HCT116 (cell line): Measurements from ENCODE around the gene MYL12B. TPM values are rescaled to one million over a fixed set of nuclear protein-coding genes. Genes with fewer than 3 reads are reported as not detected.

ENCODE experiments used
- ATAC-seq: fragments of 200-7000 bp; cut with Tn5 transposase; 2 replicates; pipeline ENCODE4 v1.9.1; 2020; ENCODE audit warnings: mild to moderate bottlenecking, moderate library complexity
- BruUV-seq: library from RNA; stranded (reverse); fragments of 400-500 nt; replicated peaks from 2 replicates; lab custom pipeline; 2021; lab: Mats Ljungman, UMichigan
- CTCF ChIA-PET: fragments of 300-600 bp; sonication (Branson Sonifier 250); formaldehyde crosslinking; loops from one replicate; lab custom pipeline; 2021; ENCODE audit warnings: antibody characterized with exemption; lab: Charles Lee
- POLR2A ChIA-PET: fragments of 300-600, 350-600 bp; sonication (Branson Sonifier 250); formaldehyde crosslinking; loops from one replicate; lab custom pipeline; 2021; ENCODE audit warnings: antibody characterized with exemption; lab: Charles Lee
- RAD21 ChIA-PET, 2 experiments: fragments of 300-600 bp; sonication (Branson Sonifier 250); formaldehyde crosslinking; loops; one replicate each; lab custom pipeline; 2023; ENCODE audit warnings: low total read pairs in 2 of 2; ENCODE audit not compliant: uncharacterized antibody in 2 of 2, unreplicated experiment in 2 of 2, low non-redundant PET in 1 of 2; lab: Charles Lee
- DNase-seq: peaks from one replicate; pipeline ENCODE4 v3.0.0-alpha.2; 2010; ENCODE audit warnings: low read depth, low spot score
- H2AFZ ChIP-seq: fragments of 200-600 bp; shearing (Covaris generic), sonication (generic); 2 replicates; pipeline ENCODE4 v1.6.1; 2017; ENCODE audit warnings: low read depth, mixed run types, mixed read lengths, antibody characterized with exemption, low read length; ENCODE audit not compliant: poor library complexity, severe bottlenecking
- H3K27ac ChIP-seq: 2 replicates; pipeline ENCODE4 v1.5.1; 2012; ENCODE audit warnings: low read depth, low read length
- H3K27me3 ChIP-seq: fragments of 200-600 bp; sonication (generic); 2 replicates; pipeline ENCODE4 v1.6.1; 2016; ENCODE audit warnings: mixed run types, low read length, mixed read lengths; ENCODE audit not compliant: insufficient read depth
- H3K36me3 ChIP-seq, 2 experiments: fragments of 200-500 bp in 1 of 2; fragments of 200-600 bp in 1 of 2; sonication (Bioruptor generic) in 1 of 2; sonication (generic) in 1 of 2; 2 replicates each; pipeline versions ENCODE4 v1.5.1 to v1.6.1; 2014 to 2016; ENCODE audit warnings: low read length in 2 of 2, inconsistent platforms in 1 of 2, mixed read lengths in 1 of 2, mixed run types in 1 of 2; ENCODE audit not compliant: insufficient read depth in 2 of 2, control insufficient read depth in 1 of 2
- H3K4me1 ChIP-seq, 2 experiments: fragments of 200-600 bp in 1 of 2; sonication (generic) in 1 of 2; 2 replicates each; pipeline versions ENCODE4 v1.5.1 to v1.6.1; 2012 to 2017; ENCODE audit warnings: low read length in 2 of 2, inconsistent platforms in 1 of 2, mild to moderate bottlenecking in 1 of 2, mixed read lengths in 1 of 2, mixed run types in 1 of 2, moderate library complexity in 1 of 2; ENCODE audit not compliant: insufficient read depth in 2 of 2, control insufficient read depth in 1 of 2
- H3K4me2 ChIP-seq: fragments of 200-600 bp; sonication (generic); 2 replicates; pipeline ENCODE4 v1.6.1; 2017; ENCODE audit warnings: mixed run types, low read length, mixed read lengths
- H3K4me3 ChIP-seq, 2 experiments: fragments of 200-600 bp in 1 of 2; sonication (generic) in 1 of 2; replicated peaks in 1 of 2; 2 replicates each; pipeline ENCODE4 v1.5.1; 2011 to 2016; ENCODE audit warnings: low read length in 2 of 2, control low read depth in 1 of 2, low read depth in 1 of 2, mild to moderate bottlenecking in 1 of 2, mixed read lengths in 1 of 2, mixed run types in 1 of 2
- H3K79me2 ChIP-seq: fragments of 200-600 bp; sonication (generic); 2 replicates; pipeline ENCODE4 v1.6.1; 2017; ENCODE audit warnings: mild to moderate bottlenecking, mixed run types, low read length, moderate library complexity, mixed read lengths; ENCODE audit not compliant: insufficient read depth
- H3K9ac ChIP-seq: fragments of 200-600 bp; sonication (generic); 2 replicates; pipeline ENCODE4 v1.6.1; 2016; ENCODE audit warnings: low read length, mixed read lengths
- H3K9me2 ChIP-seq: fragments of 200-600 bp; sonication (generic), shearing (Covaris generic); 2 replicates; pipeline ENCODE4 v1.6.1; 2017; ENCODE audit warnings: mixed run types, mild to moderate bottlenecking, moderate library complexity; ENCODE audit not compliant: insufficient read depth
- H3K9me3 ChIP-seq, 2 experiments: fragments of 200-500 bp in 1 of 2; fragments of 200-600 bp in 1 of 2; sonication (Bioruptor generic) in 1 of 2; sonication (generic) in 1 of 2; 2 replicates each; pipeline ENCODE4 v1.6.1; 2014 to 2017; ENCODE audit warnings: low read length in 2 of 2, mixed read lengths in 2 of 2, inconsistent platforms in 1 of 2, low read depth in 1 of 2, mild to moderate bottlenecking in 1 of 2, mixed run types in 1 of 2, moderate library complexity in 1 of 2; ENCODE audit not compliant: control insufficient read depth in 1 of 2, insufficient read depth in 1 of 2
- H4K20me1 ChIP-seq: fragments of 200-600 bp; sonication (generic), shearing (Covaris generic); 2 replicates; pipeline ENCODE4 v1.6.1; 2017; ENCODE audit warnings: mixed run types, mild to moderate bottlenecking, moderate library complexity; ENCODE audit not compliant: insufficient read depth
- CBX3 ChIP-seq: IDR thresholded peaks from 2 replicates; pipeline ENCODE4 v1.6.1; 2012; ENCODE audit warnings: low read depth
- CEBPB ChIP-seq: IDR thresholded peaks from 2 replicates; pipeline ENCODE4 v1.6.1; 2012; ENCODE audit warnings: low read depth
- EGR1 ChIP-seq: IDR thresholded peaks from 2 replicates; pipeline ENCODE4 v1.6.1; 2012; ENCODE audit warnings: low read depth
- ELF1 ChIP-seq: IDR thresholded peaks from 2 replicates; pipeline ENCODE4 v1.6.1; 2012; ENCODE audit warnings: low read depth, borderline replicate concordance
- EZH2 ChIP-seq: fragments of 200-600 bp; sonication (generic); IDR thresholded peaks from 2 replicates; pipeline ENCODE4 v1.6.1; 2017; ENCODE audit warnings: antibody characterized with exemption, mixed run types
- EZH2phosphoT487 ChIP-seq: fragments of 200-600 bp; IDR thresholded peaks from 2 replicates; pipeline ENCODE4 v1.6.1; 2018; ENCODE audit warnings: antibody characterized with exemption, borderline replicate concordance
- FOSL1 ChIP-seq: IDR thresholded peaks from 2 replicates; pipeline ENCODE4 v1.6.1; 2012; ENCODE audit warnings: low read depth
- JUND ChIP-seq: IDR thresholded peaks from 2 replicates; pipeline ENCODE4 v1.6.1; 2012
- POLR2A ChIP-seq: IDR thresholded peaks from 2 replicates; pipeline ENCODE4 v1.7.0; 2011; ENCODE audit warnings: borderline replicate concordance; ENCODE audit not compliant: insufficient read depth, insufficient read length; ENCODE audit errors: extremely low read depth
- POLR2AphosphoS5 ChIP-seq: IDR thresholded peaks from 2 replicates; pipeline ENCODE4 v1.6.1; 2011; ENCODE audit warnings: mild to moderate bottlenecking, low read depth, low read length, moderate library complexity
- RAD21 ChIP-seq: IDR thresholded peaks from 2 replicates; pipeline ENCODE4 v1.6.1; 2012; ENCODE audit warnings: low read depth, mild to moderate bottlenecking
- SP1 ChIP-seq: IDR thresholded peaks from 2 replicates; pipeline ENCODE4 v1.6.1; 2012; ENCODE audit warnings: low read depth
- SRF ChIP-seq: IDR thresholded peaks from 2 replicates; pipeline ENCODE4 v1.6.1; 2012; ENCODE audit warnings: low read depth
- TCF7L2 ChIP-seq: IDR thresholded peaks from 2 replicates; pipeline ENCODE4 v1.7.0; 2011; ENCODE audit warnings: borderline replicate concordance, inconsistent platforms; ENCODE audit not compliant: insufficient read depth, insufficient read length; ENCODE audit errors: extremely low read depth
- YY1 ChIP-seq: IDR thresholded peaks from 2 replicates; pipeline ENCODE4 v1.6.1; 2011; ENCODE audit warnings: low read length, low read depth, moderate library complexity, mild to moderate bottlenecking; ENCODE audit not compliant: insufficient replicate concordance; ENCODE audit errors: extremely low read depth
- ZFX ChIP-seq: fragments of 450-650 bp; IDR thresholded peaks from 2 replicates; pipeline ENCODE4 v1.6.1; 2017
- ZNF274 ChIP-seq: fragments of 200-500 bp; sonication (Bioruptor generic); IDR thresholded peaks from 2 replicates; pipeline ENCODE4 v1.6.1; 2014; ENCODE audit warnings: mild to moderate bottlenecking, low read depth, low read length, inconsistent platforms
- intact Hi-C: fragments of 100-400 bp; cut with micrococcal nuclease; formaldehyde crosslinking; loops from 2 replicates; pipeline ENCODE4 v1.10.0; 2022
- total RNA-seq: library from RNA; stranded (reverse); gene quantifications from one replicate; pipeline ENCODE4 v1.2.1, GENCODE V29; 2021; ENCODE audit not compliant: unreplicated experiment
- TF ChIP-seq, protein P1 (sequence below): IDR thresholded peaks from 2 replicates; pipeline ENCODE4 v1.6.1; 2012
- TF ChIP-seq, protein P2 (sequence below): IDR thresholded peaks from 2 replicates; pipeline ENCODE4 v1.6.1; 2011; ENCODE audit warnings: mild to moderate bottlenecking, low read length, moderate library complexity; ENCODE audit not compliant: insufficient replicate concordance; ENCODE audit errors: extremely low read depth

Gene MYL12B
- total RNA-seq, 1 experiment from 2014 or later, result 403 TPM

DNA sequence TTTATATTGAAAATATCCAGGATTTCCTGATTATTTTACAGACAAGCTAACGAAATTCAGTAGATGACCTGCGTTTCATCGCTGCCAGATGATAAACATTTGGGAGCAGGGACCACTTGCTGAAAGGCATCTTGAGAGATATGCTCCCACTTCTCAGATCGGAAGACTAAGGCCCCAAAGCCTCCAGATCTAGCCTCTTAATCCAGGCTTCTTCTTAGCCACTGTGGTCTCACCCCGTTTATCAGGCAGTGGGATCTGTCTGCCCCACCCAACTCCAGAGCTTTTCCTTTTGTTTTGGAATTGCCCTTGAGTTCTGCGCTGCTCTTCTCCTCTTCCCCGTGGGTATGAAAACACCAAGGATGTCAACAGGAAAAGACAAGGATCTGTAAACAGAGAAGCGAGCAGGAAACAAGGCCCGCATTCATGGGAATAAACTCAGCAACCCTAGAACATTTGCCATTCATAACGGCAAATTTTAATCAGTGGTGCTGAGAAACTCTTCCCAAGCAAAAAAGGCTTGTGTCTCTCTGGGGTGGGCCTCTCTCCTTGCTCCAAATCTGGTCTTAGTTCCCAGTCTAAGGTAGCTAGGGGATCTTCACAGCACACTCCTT, 21.4 kb downstream of the MYL12B start:
- ChIA-PET CTCF (interaction anchor here (1.5 to 6.5 kb wide), 3 partner anchors 310 to 586 kb away, joined by 3 to 65 read pairs (median 19); no protein-coding TSS in a partner anchor), RAD21 (interaction anchor here in 1 of 2 experiments (1.8 kb wide), 1 partner anchor 383 kb away, joined by 8 read pairs; no protein-coding TSS in a partner anchor)
- Histone ChIP-seq H3K36me3 (peaks cover 2 to 4% of the 10 kb centered on the region in 2 experiments; a peak in 2 of 4 replicates), H3K9me3 (no peaks in the 10 kb centered on the region), H3K4me2 (no peak overlapping the region), H3K27me3 (no peaks in the 10 kb centered on the region), H3K9me2 (no peaks in the 10 kb centered on the region), H3K79me2 (no peaks in the 10 kb centered on the region), H3K4me3 (no peak overlapping the region), H3K9ac (no peak overlapping the region)
- DNase-seq, result no peak
- no peak for ATAC-seq
- TF ChIP-seq JUND (no peak), YY1 (no peak), SRF (no peak), RAD21 (no peak)
- TF ChIP-seq, all 23 proteins: peak for 0
- no TSS peak for BruUV-seq
- Histone ChIP-seq H3K4me1 (peaks cover 15 to 40% of the 10 kb centered on the region in 2 experiments), H3K27ac (no peak overlapping the region), H2AFZ (no peak overlapping the region), H4K20me1 (no peaks in the 10 kb centered on the region)
- POLR2A ChIA-PET, result interaction anchor here (1.2 to 1.8 kb wide), 3 partner anchors 14 to 382 kb away, joined by 3 to 7 read pairs (median 4); no protein-coding TSS in a partner anchor
- intact Hi-C loops, result loop anchor here (2.0 to 5.0 kb wide), 3 partner anchors 171 to 785 kb away; no protein-coding TSS in a partner anchor

DNA sequence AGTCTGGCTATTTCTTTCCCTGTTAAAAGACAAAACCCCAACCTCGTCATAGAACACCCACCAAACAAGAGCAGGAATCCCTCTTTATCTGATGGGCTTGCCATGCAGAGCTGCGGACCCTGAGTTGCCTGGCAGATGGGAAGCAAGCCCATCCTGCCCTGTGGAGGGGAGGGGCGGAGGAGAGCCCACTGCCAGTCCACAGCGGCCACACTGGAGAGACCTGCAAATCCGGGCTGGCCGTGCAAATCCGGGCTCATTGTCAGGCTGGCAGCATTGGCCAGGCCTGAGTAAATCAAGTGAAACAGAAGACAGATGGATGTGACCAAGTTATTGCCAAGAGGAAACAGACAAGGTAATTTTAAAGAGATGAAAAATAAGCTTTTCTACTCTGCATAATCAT, 22.0 kb downstream of the MYL12B start:
- ATAC-seq, result no peak
- Histone ChIP-seq H3K4me3 (no peak overlapping the region), H3K9me2 (no peaks in the 10 kb centered on the region), H4K20me1 (no peaks in the 10 kb centered on the region), H3K4me2 (peak overlapping the region; percentile 13; the same call in 1 of the 2 replicates), H3K36me3 (no peaks in the 10 kb centered on the region), H3K79me2 (no peaks in the 10 kb centered on the region), H3K4me1 (peaks cover 15 to 40% of the 10 kb centered on the region in 2 experiments), H3K9me3 (no peaks in the 10 kb centered on the region), H3K27me3 (no peaks in the 10 kb centered on the region), H3K27ac (no peak overlapping the region), H3K9ac (no peak overlapping the region), H2AFZ (no peak overlapping the region)
- RAD21 ChIA-PET, result no interaction called here
- no peak for DNase-seq
- CTCF ChIA-PET, result interaction anchor here (0.6 to 6.5 kb wide), 2 partner anchors 310 to 382 kb away, joined by 3 to 65 read pairs; no protein-coding TSS in a partner anchor
- BruUV-seq, result no TSS peak
- intact Hi-C loops, result loop anchor here (2.0 to 5.0 kb wide), 3 partner anchors 171 to 785 kb away; no protein-coding TSS in a partner anchor
- POLR2A ChIA-PET, result interaction anchor here (1.2 to 1.8 kb wide), 3 partner anchors 13 to 382 kb away, joined by 3 to 7 read pairs (median 4); no protein-coding TSS in a partner anchor
- TF ChIP-seq CEBPB (no peak), ZNF274 (no peak), POLR2A (no peak), ZFX (no peak), RAD21 (no peak), SP1 (no peak), SRF (no peak), CBX3 (no peak), TCF7L2 (no peak), YY1 (no peak), JUND (no peak), EGR1 (no peak), EZH2phosphoT487 (no peak), ELF1 (no peak), FOSL1 (no peak), POLR2AphosphoS5 (no peak), EZH2 (no peak)
- TF ChIP-seq, protein P1, sequence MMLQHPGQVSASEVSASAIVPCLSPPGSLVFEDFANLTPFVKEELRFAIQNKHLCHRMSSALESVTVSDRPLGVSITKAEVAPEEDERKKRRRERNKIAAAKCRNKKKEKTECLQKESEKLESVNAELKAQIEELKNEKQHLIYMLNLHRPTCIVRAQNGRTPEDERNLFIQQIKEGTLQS, result no peak
- TF ChIP-seq, protein P2, sequence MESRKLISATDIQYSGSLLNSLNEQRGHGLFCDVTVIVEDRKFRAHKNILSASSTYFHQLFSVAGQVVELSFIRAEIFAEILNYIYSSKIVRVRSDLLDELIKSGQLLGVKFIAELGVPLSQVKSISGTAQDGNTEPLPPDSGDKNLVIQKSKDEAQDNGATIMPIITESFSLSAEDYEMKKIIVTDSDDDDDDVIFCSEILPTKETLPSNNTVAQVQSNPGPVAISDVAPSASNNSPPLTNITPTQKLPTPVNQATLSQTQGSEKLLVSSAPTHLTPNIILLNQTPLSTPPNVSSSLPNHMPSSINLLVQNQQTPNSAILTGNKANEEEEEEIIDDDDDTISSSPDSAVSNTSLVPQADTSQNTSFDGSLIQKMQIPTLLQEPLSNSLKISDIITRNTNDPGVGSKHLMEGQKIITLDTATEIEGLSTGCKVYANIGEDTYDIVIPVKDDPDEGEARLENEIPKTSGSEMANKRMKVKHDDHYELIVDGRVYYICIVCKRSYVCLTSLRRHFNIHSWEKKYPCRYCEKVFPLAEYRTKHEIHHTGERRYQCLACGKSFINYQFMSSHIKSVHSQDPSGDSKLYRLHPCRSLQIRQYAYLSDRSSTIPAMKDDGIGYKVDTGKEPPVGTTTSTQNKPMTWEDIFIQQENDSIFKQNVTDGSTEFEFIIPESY, result no peak
